HUES6 (cell line): ENCODE data around the gene TBCEL.
"Not testable (repeated sequence)": the region's sequence is repeated elsewhere in the genome, so short reads cannot be mapped to it uniquely, and the experiment has no call there.

ENCODE experiments used
- H3K27ac ChIP-seq: 2 replicates; pipeline ENCODE4 v1.7.0; 2013; ENCODE audit warnings: low read depth, mild to moderate bottlenecking, low read length, inconsistent platforms
- H3K27me3 ChIP-seq: 2 replicates; pipeline ENCODE4 v1.6.1; 2013; ENCODE audit warnings: low read length; ENCODE audit not compliant: control insufficient read depth, insufficient read depth
- H3K36me3 ChIP-seq: 2 replicates; pipeline ENCODE4 v1.6.1; 2013; ENCODE audit warnings: low read length; ENCODE audit not compliant: control insufficient read depth, insufficient read depth
- H3K4me1 ChIP-seq: 2 replicates; pipeline ENCODE4 v1.6.1; 2013; ENCODE audit warnings: low read length; ENCODE audit not compliant: control insufficient read depth, insufficient read depth
- H3K4me3 ChIP-seq: 2 replicates; pipeline ENCODE4 v1.5.1; 2013; ENCODE audit warnings: low read depth, low read length
- H3K9ac ChIP-seq: one replicate; pipeline ENCODE4 v1.6.1; 2013; ENCODE audit warnings: mild to moderate bottlenecking, low read length
- H3K9me3 ChIP-seq: 2 replicates; pipeline ENCODE4 v1.6.1; 2013; ENCODE audit warnings: low read depth, low read length; ENCODE audit not compliant: control insufficient read depth, insufficient read depth

The TBCEL gene

DNA sequence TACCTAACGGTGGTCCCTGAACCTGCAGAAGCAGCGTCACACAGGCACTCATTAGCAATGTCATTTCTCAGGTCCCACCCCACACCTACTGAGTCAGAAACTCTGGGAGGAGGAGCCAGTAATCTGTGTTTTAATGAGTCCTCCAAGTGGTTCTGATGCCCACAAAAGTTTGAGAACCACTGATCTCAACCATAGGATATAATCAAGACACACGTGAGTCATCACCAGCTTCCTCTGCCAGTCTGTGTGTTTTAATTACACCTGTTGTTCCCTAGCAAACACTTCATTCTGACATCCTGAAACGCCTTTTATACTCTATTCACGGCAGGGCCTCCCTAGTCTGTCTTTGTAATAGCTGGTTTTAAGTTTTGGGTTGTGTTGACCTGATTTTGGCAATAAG is 82.9 kb downstream of the TBCEL start:
- no peaks in the 10 kb centered on the region for H3K36me3 ChIP-seq
- peaks cover 5% of the 10 kb centered on the region; the same call in 1 of the 2 replicates for H3K27me3 ChIP-seq
- no peak overlapping the region for H3K9ac ChIP-seq
- H3K4me1 ChIP-seq, result no peaks in the 10 kb centered on the region
- H3K9me3 ChIP-seq, result no peaks in the 10 kb centered on the region
- no peak overlapping the region for H3K27ac ChIP-seq
- no peak overlapping the region for H3K4me3 ChIP-seq

DNA sequence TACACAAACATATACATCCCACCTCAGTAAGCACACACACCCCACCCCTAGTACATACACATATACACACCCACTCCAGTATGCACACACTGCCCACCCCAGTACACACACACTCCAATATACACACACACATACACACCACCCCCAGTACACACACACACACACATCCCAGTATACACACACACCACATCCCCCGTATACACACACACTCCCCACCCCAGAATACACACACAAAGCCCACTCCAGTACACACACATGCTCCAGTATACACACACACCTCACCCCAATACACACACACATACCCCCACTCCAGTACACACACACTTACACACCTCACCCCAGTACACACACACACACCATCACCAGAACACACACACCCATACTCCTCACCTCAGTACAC is 84.5 kb downstream of the TBCEL start:
- H3K27me3 ChIP-seq, result peaks cover 10% of the 10 kb centered on the region; the same call in 1 of the 2 replicates
- no peaks in the 10 kb centered on the region for H3K4me1 ChIP-seq
- no peaks in the 10 kb centered on the region for H3K36me3 ChIP-seq
- no peak overlapping the region for H3K4me3 ChIP-seq
- no peak overlapping the region for H3K9ac ChIP-seq
- no peaks in the 10 kb centered on the region for H3K9me3 ChIP-seq
- no peak overlapping the region for H3K27ac ChIP-seq

DNA sequence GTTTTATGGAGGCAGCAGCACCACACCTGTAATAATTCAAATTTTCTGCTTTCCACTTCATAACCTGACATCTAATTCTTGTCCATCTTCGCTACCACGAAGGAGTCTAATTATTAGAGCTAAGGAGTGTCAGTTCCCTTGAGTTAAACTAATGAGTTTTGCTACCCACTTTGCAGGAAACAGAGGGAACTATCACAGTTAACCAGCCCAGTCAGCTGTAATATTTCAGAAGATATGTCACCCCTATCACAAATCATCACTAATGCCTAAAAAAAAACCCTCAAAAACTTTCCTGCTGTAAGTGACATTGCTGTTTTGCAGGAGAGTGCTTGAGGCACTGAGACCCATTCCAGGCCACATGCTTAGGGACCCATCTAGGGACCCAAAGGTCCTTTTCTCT is 85.6 kb downstream of the TBCEL start:
- no peaks in the 10 kb centered on the region for H3K9me3 ChIP-seq
- no peaks in the 10 kb centered on the region for H3K4me1 ChIP-seq
- no peak overlapping the region for H3K9ac ChIP-seq
- peaks cover 10% of the 10 kb centered on the region; the same call in 1 of the 2 replicates for H3K27me3 ChIP-seq
- H3K27ac ChIP-seq, result no peak overlapping the region
- H3K4me3 ChIP-seq, result no peak overlapping the region
- no peaks in the 10 kb centered on the region for H3K36me3 ChIP-seq

DNA sequence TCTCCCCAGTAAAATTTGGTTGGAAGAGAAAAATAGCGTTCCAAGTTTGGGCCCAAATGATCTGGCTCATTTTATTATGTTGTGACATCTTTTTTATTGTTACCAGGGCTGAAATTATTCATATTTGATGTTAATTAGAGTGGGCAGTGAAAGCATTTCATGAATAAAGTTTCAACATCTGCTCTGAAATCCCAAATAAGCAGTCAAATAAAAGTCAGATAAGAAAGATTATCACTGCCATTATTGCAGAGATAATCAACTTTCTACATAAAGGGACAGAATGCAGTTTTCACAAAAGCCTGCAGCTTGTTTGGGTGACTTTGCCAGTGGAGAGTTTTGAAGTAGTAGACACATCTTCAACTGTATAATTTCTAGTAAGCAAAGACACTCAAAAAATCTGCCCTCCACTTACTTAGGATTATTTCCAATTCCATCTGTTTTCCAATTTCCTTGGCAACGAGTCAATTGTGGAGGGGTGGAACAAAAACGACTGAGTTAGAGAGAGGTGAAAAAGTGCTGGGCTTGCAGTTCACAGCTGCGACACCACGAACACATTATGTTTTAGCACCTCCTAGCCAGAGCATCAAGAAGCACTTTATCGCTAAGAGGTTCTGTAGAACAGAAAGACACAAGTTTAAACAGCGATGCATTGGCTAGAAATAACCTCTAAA is 86.1 kb downstream of the TBCEL start:
- Histone ChIP-seq H3K27me3 (peaks cover 10% of the 10 kb centered on the region; the same call in 1 of the 2 replicates), H3K27ac (no peak overlapping the region)

DNA sequence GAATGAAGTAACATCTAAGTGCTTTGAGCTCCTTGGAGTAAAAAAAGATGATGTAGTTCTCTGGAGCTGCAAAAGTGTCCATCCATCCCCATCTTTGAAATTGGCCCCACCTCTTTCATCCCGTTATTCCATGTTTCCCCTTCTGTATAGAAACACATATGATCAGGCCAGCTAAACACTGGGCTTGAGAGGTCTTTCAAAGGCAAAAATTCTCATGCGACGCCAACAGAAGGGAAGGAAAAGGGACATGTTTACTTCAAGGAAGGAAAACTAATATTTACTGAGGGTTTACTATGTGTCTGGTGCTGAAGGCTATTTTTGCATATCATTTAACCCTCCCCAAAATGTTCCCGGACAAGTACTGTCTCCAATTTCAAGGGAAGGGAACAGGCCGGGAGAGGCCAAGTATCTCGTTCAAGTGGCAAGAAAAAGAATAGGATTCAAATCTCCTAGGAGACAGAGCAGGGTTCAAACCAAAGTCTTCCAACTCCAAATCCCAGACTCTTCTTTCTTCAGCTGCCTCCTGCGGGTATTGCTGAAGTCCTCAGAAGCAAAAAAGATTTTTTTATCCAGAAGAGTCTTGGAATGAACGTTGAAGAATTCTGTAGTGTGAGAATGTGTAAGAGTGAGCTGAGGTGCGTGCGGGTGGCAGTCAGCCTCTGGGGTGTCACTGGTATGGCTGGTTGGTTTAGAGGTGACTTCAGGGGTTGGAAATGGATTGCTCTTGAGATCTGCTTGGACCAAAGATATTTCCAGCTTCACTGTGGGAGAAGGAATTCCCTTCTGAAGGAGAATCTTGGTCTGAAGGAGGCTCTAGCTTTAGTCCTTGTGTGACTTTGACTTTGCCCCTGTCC is 87.2 kb downstream of the TBCEL start:
- H3K27me3 ChIP-seq, result peaks cover 10% of the 10 kb centered on the region; the same call in 1 of the 2 replicates
- no peak overlapping the region for H3K9ac ChIP-seq
- H3K36me3 ChIP-seq, result no peaks in the 10 kb centered on the region
- no peaks in the 10 kb centered on the region for H3K4me1 ChIP-seq
- no peaks in the 10 kb centered on the region for H3K9me3 ChIP-seq
- H3K27ac ChIP-seq, result no peak overlapping the region
- H3K4me3 ChIP-seq, result no peak overlapping the region

More for the DNA sequence above, 86.1 kb downstream of the TBCEL start:
- H3K36me3 ChIP-seq, result no peaks in the 10 kb centered on the region
- no peaks in the 10 kb centered on the region for H3K9me3 ChIP-seq
- H3K4me1 ChIP-seq, result no peaks in the 10 kb centered on the region
- H3K9ac ChIP-seq, result no peak overlapping the region
- H3K4me3 ChIP-seq, result no peak overlapping the region

DNA sequence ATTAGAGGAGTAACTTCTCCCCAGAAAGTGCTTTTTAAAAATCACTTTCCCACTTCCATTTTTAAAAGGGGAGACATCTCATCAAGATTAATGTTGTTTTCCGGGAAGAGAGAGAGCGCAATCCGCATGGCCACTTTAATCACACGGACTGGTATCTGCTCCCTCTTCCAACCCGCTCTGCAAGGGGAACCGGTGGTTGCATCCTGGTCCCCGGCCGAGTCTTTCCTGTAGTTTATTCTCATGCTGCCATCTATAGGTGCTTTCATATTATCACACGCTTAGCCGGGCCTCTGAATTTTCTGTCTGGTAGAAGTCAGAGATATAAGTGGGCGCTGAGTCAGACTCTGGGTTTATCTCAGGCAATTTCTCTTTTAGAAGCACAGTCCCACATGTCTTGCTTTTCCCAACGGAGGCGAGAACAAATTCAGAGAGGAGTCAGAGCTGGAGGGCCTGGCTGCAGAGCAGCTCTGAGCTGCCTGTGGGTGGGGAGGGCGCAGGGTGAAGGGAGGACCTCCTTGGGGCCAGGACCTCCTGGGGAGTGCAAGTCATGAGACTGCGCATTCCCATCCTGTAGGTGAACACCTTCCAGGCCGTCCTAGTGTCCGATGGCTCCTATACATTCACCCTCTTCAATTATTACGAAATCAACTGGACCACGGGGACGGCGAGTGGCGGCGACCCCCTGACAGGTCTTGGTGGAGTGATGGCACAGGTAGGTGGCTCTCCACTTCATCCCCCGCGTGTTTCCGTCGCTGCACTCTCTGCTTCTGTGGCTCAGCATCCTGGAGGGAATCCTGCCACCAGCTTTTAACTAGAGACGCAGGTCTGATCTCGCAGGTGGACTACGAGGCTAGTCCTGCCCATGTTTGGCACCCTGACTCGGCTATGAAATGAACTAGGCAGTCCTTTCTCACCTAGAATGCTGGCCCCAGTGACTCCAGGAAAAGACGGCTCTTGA is 88.9 kb downstream of the TBCEL start:
- Histone ChIP-seq H3K9me3 (no peaks in the 10 kb centered on the region), H3K4me1 (no peaks in the 10 kb centered on the region), H3K9ac (no peak overlapping the region), H3K27me3 (peaks cover 10% of the 10 kb centered on the region; the same call in 1 of the 2 replicates), H3K4me3 (no peak overlapping the region), H3K27ac (no peak overlapping the region), H3K36me3 (no peaks in the 10 kb centered on the region)

DNA sequence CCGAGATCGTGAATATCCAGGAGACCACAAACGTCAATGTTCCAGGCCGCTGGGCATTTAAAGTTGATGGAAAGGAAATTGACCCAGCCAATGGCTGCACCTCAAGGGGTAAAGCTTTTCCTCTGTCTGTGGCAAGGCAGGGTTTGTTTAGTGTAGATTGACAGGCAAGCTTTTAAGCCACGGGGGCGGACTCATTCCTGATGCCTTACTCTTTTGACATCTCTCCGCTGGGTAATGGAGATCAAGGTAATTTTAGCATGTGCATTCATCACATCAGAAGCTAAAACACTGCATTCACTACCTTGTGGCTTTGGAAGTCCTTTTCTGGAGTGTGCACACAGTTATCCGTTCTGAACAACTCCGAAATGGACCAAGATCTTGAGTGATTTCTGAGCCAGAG is 89.7 kb downstream of the TBCEL start:
- H3K27me3 ChIP-seq, result peaks cover 10% of the 10 kb centered on the region; the same call in 1 of the 2 replicates
- H3K27ac ChIP-seq, result no peak overlapping the region
- H3K4me1 ChIP-seq, result no peaks in the 10 kb centered on the region
- no peaks in the 10 kb centered on the region for H3K36me3 ChIP-seq
- no peak overlapping the region for H3K9ac ChIP-seq
- H3K9me3 ChIP-seq, result no peaks in the 10 kb centered on the region
- H3K4me3 ChIP-seq, result no peak overlapping the region

DNA sequence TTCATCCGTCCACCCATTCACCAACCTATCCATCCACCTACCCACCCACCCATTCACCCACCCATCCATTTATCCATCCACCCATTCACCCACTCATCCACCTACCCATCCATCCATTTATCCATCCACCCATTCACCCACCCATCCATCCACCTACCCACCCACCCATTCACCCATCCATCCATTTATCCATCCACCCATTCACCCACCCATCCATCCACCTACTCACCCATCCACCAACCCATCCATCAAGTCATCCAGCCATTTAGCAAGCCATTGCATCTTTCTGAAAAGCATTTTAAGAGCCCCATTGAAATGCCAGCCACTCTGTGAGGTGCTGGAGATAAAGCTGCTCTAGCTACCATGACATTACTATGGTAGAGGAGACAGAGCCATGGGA is 91.1 kb downstream of the TBCEL start:
- H3K9ac ChIP-seq, H3K4me1 ChIP-seq, H3K9me3 ChIP-seq, H3K4me3 ChIP-seq, H3K36me3 ChIP-seq, H3K27ac ChIP-seq: not testable (repeated sequence)
- H3K27me3 ChIP-seq, result peaks cover 10% of the 10 kb centered on the region; the same call in 1 of the 2 replicates

DNA sequence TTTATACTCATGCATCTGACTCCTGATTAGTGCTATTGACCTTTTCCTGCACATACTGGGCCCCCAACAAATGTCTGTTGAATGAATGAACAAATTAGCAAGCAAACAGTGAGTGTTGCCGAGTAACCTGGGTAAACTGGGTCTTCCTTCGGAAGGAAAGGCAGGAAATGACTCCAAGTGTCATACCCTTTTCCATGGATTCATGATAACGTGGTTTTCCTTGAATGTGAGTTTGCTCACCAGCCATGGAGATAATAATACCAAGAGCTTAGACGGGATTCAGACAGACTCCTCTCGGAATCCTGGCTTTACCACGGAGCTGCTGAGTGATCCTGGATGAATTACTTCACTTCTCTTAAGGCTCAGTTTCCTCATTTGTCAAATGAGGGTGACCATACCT is 93.9 kb downstream of the TBCEL start:
- Histone ChIP-seq H3K27ac (no peak overlapping the region), H3K4me1 (no peaks in the 10 kb centered on the region), H3K9me3 (peaks cover 17% of the 10 kb centered on the region), H3K27me3 (no peaks in the 10 kb centered on the region), H3K36me3 (no peaks in the 10 kb centered on the region), H3K9ac (no peak overlapping the region), H3K4me3 (no peak overlapping the region)

DNA sequence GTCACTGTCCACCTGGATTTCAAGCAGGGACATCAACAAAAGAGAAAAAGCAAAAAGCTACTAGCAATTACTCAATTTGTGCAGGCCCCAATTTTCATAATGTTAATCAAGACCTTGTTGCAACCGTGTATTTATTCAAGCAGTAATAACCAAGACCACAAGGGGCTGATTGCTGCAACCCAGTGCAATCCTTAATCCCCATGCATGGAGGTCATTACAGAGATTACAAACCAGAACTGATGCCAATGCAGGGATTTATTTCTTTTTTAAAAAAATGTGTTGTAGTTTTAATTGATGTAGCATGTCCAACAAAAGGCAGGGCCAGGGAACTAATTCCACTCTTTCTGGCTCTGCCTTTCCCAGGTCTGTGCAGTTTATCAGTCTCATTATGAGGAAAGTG is 95.5 kb downstream of the TBCEL start:
- Histone ChIP-seq H3K4me3 (no peak overlapping the region), H3K27ac (no peak overlapping the region), H3K9ac (no peak overlapping the region), H3K36me3 (no peaks in the 10 kb centered on the region), H3K4me1 (no peaks in the 10 kb centered on the region), H3K27me3 (no peaks in the 10 kb centered on the region), H3K9me3 (peaks cover 23% of the 10 kb centered on the region)
